ENCODE results near the gene ZNF865.

- TF ChIP-seq POLR2A (IDR thresholded peaks at IDR 0.05), result no peak
- no peak for TF ChIP-seq CTCF (IDR thresholded peaks at IDR 0.05)
Observed at GRCh38 chr19:55655648-55656040, 50.2 kb downstream of the ZNF865 start.

Measured in vagina (tissue), 2 donors.